ENCODE measurements around the gene NDOR1.

Gene NDOR1

DNA sequence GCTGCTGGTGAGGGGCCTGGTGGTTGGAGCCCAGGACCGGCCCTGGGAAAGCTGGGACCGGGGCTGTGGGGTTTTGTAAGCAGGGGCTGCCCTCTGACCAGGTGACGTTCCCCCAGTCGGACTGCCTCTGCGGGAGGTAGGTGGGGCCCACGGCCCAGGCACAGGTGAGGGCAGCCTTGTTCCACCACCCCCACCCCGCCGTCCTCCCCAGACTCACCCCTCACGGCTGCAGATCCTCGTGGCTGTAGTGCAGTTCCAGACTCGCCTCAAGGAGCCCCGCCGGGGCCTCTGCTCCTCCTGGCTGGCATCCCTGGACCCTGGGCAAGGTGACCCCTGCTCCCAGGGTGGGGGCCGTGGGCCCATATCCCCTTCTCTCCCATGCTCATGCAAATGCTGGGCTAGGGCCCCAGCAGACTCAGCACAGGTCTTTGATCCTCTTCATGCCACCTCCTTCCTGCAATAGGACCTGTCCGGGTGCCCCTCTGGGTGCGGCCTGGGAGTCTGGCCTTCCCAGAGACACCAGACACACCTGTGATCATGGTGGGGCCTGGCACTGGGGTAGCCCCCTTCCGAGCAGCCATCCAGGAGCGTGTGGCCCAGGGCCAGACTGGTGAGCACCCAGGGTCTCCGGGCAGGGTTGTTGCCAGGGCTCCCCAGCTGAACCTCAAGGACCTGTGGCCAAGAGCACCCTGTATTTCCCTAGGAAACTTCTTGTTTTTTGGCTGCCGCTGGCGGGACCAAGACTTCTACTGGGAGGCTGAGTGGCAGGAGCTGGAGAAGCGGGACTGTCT, 9.9 kb downstream of the NDOR1 start:
- no peaks in the 10 kb centered on the region for H3K9me3 Mint-ChIP-seq
- H3K27ac Mint-ChIP-seq: no peak overlapping the region
- no peak for TF ChIP-seq CTCF (IDR thresholded peaks at IDR 0.05; ENCODE audit: unreplicated experiment in 3 of 3)
- H3K36me3 Mint-ChIP-seq (ENCODE audit: low read depth): peaks cover 4% of the 10 kb centered on the region
- no peak overlapping the region for H3K4me3 Mint-ChIP-seq
- H3K27me3 Mint-ChIP-seq (ENCODE audit: low read depth): no peaks in the 10 kb centered on the region
- peaks cover 5% of the 10 kb centered on the region for H3K4me1 Mint-ChIP-seq

- peaks cover 5% of the 10 kb centered on the region for H3K4me1 Mint-ChIP-seq
- no peak overlapping the region for H3K4me3 Mint-ChIP-seq
- H3K9me3 Mint-ChIP-seq: no peaks in the 10 kb centered on the region
Observed at GRCh38 chr9:137216188-137216965, 10.9 kb downstream of the NDOR1 start.

DNA sequence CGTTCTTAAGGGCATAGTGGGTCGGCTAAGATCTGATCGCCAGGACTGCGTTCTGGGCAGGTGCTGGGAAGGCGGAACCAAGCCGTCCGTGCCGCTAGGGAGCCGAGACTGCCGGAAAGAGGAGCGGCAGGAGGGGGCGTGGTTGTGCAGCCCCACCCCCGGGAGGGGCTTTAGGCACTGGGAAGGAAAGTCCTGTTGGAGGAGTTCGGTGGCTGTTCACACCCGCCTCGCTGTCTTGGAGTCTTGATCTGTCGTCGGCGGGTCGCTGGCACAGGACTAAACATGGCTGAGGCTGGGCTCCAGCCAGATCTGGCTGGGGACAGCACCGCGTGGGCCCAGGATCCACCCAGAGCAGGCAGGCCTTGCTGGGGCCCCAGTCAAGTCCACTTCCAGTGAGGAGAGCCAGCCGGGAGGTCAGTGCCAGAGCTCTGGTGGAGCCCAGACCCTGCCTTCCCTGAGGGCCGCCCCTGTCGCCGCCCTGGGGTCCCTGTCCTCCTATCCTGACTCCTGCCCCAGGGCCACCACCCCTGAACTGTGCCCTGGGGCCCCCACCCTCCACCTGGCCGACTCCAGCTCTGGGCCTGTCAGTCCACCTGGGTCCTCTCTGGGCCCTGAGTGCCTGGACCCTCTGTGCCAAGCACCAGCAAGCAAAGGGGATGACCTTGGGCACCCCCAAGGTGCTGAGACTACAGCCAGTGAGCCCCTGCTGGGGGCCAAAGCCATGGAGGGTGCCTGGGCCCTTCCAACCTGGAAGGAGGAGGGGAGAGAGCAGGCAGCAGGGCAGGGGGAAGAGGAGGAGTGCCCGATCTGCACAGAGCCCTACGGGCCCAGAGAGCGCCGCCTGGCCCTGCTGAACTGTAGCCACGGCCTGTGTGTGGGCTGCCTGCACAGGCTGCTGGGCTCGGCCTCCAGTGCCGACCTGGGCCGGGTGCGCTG, 12.0 kb downstream of the NDOR1 start:
- TF ChIP-seq CTCF (IDR thresholded peaks at IDR 0.05; ENCODE audit: unreplicated experiment in 3 of 3): no peak
- no peaks in the 10 kb centered on the region for H3K9me3 Mint-ChIP-seq
- peaks cover 4% of the 10 kb centered on the region for H3K36me3 Mint-ChIP-seq (ENCODE audit: low read depth)
- peaks cover 5% of the 10 kb centered on the region for H3K4me1 Mint-ChIP-seq
- peak overlapping the region; percentile 70 to 78 (median 76) for H3K4me3 Mint-ChIP-seq
- peak overlapping the region in 2 of 3 experiments; percentile 88 to 93 for H3K27ac Mint-ChIP-seq
- H3K27me3 Mint-ChIP-seq (ENCODE audit: low read depth): no peaks in the 10 kb centered on the region

More at GRCh38 chr9:137216188-137216965, 10.9 kb downstream of the NDOR1 start:
- Mint-ChIP-seq H3K27me3 (ENCODE audit: low read depth) (no peaks in the 10 kb centered on the region), H3K27ac (peak overlapping the region in 1 of 3 experiments; percentile 93), H3K36me3 (ENCODE audit: low read depth) (peaks cover 4% of the 10 kb centered on the region)
- TF ChIP-seq CTCF (IDR thresholded peaks at IDR 0.05; ENCODE audit: unreplicated experiment in 3 of 3): no peak

- no peaks in the 10 kb centered on the region for H3K36me3 Mint-ChIP-seq (ENCODE audit: low read depth)
- peak overlapping the region in 1 of 3 experiments; percentile 42 for H3K4me3 Mint-ChIP-seq
- H3K27me3 Mint-ChIP-seq (ENCODE audit: low read depth): no peaks in the 10 kb centered on the region
- no peak overlapping the region for H3K27ac Mint-ChIP-seq
- TF ChIP-seq CTCF (IDR thresholded peaks at IDR 0.05; ENCODE audit: unreplicated experiment in 3 of 3): no peak
- H3K4me1 Mint-ChIP-seq: peaks cover 5% of the 10 kb centered on the region
- no peaks in the 10 kb centered on the region for H3K9me3 Mint-ChIP-seq
Observed at GRCh38 chr9:137218212-137218753, 12.8 kb downstream of the NDOR1 start.

DNA sequence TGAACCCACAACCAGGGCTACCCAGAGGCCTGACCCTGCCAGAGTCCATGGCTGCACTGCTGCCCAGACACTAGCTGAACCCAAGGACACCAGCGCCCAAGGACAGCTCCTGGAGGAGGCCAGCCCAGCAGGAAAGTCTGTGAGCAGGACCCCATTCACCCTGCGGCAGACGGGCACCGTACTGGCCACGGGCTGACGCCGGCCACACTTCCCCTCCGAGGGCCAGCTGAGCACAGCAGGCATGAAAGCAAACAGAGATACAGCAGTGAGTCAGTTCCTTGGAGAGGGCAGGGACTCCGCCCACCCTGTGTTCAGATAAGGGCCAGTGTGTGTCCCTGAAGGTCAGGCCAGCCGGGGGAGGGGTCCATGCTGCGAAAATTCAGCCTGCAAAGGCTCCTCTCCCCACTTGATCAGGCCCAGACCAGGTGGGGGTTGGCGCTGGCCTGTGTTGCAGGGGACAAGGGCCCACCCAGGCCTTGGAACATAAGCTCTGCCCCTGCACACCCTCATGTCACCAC, 13.3 kb downstream of the NDOR1 start:
- H3K4me1 Mint-ChIP-seq: peaks cover 5% of the 10 kb centered on the region

More for the DNA sequence above, 13.3 kb downstream of the NDOR1 start:
- peak overlapping the region in 2 of 3 experiments; percentile 12 to 42 for H3K4me3 Mint-ChIP-seq
- H3K9me3 Mint-ChIP-seq: no peaks in the 10 kb centered on the region
- TF ChIP-seq CTCF (IDR thresholded peaks at IDR 0.05; ENCODE audit: unreplicated experiment in 3 of 3): no peak
- no peak overlapping the region for H3K27ac Mint-ChIP-seq
- H3K36me3 Mint-ChIP-seq (ENCODE audit: low read depth): no peaks in the 10 kb centered on the region
- H3K27me3 Mint-ChIP-seq (ENCODE audit: low read depth): no peaks in the 10 kb centered on the region
